Lower leg skin (tissue), 4 donors: Measurements from ENCODE around the gene TMCC2. TPM values are rescaled to one million over a fixed set of nuclear protein-coding genes. Genes with fewer than 3 reads are reported as not detected.
"Not testable (repeated sequence)": the region's sequence is repeated elsewhere in the genome, so short reads cannot be mapped to it uniquely, and the experiment has no call there.

Experiments used
- DNase-seq, 2 donors: peaks; one replicate each; pipeline ENCODE4 v3.0.0-alpha.2; 2019; ENCODE audit warnings: low spot score in 2 of 2
- H3K4me3 ChIP-seq: fragments of 200-600 bp; sonication (generic); 2 replicates; pipeline ENCODE4 v1.5.1; 2017; ENCODE audit warnings: mild to moderate bottlenecking, low read depth; ENCODE audit not compliant: poor library complexity, severe bottlenecking
- CTCF ChIP-seq, 3 donors: fragments of 450-650 bp; IDR thresholded peaks; one replicate each; pipeline ENCODE4 v1.5.1; 2016; ENCODE audit warnings: antibody characterized with exemption in 3 of 3, mild to moderate bottlenecking in 3 of 3, moderate library complexity in 2 of 3
- POLR2A ChIP-seq, 2 donors: fragments of 450-650 bp; IDR thresholded peaks; one replicate each; pipeline ENCODE4 v1.6.1; 2016 to 2017; ENCODE audit warnings: antibody characterized with exemption in 2 of 2, mild to moderate bottlenecking in 1 of 2, moderate library complexity in 1 of 2
- WGBS, 2 donors: methylation state at CpG; one replicate each; pipeline ENCODE4 v1.1.5; 2018; 5-methylcytosine and 5-hydroxymethylcytosine counted together
- intact Hi-C: fragments of 100-400 bp; cut with DNase I; formaldehyde crosslinking; loops from one replicate; pipeline ENCODE4 v1.15.0; 2023; ENCODE audit warnings: low total_unique reads
- total RNA-seq, 4 donors: library from RNA; depleted of rRNA; stranded (reverse); fragments of >200 nt; gene quantifications; one replicate each; pipeline ENCODE4 v1.1.0, GENCODE V29; 2016

TMCC2 gene
- total RNA-seq, 4 donors from 2014 or later: 2.2 to 4.2 (median 3.5) TPM

- no peak overlapping the region for H3K4me3 ChIP-seq
- TF ChIP-seq CTCF (IDR thresholded peaks at IDR 0.05) (no peak), POLR2A (IDR thresholded peaks at IDR 0.05) (no peak)
- WGBS, 2 donors: 65 to 73% methylated on average over 7 to 9 of the region's 9 CpGs
- intact Hi-C loops: loop anchor here (2.0 kb wide), 1 partner anchor 49 kb away; no protein-coding TSS in a partner anchor
- DNase-seq: no peak
Measured at GRCh38 chr1:205275916-205276688, 48.4 kb downstream of the TMCC2 start.

GRCh38 chr1:205276689-205277065, 48.9 kb downstream of the TMCC2 start:
- 33 to 57% methylated on average over 7 to 8 of the region's 8 CpGs for WGBS, 2 donors
- intact Hi-C loops: no loop called here
- DNase-seq: no peak
- TF ChIP-seq CTCF (IDR thresholded peaks at IDR 0.05): no peak
- no peak for TF ChIP-seq POLR2A (IDR thresholded peaks at IDR 0.05)
- no peak overlapping the region for H3K4me3 ChIP-seq

GRCh38 chr1:205279986-205280385, 52.2 kb downstream of the TMCC2 start:
- intact Hi-C loops: no loop called here
- WGBS, 2 donors: 36 to 73% methylated on average over 3 of the region's 3 CpGs
- TF ChIP-seq POLR2A (IDR thresholded peaks at IDR 0.05) (no peak), CTCF (IDR thresholded peaks at IDR 0.05) (no peak)
- H3K4me3 ChIP-seq: no peak overlapping the region
- DNase-seq: no peak

- DNase-seq, H3K4me3 ChIP-seq, intact Hi-C loops: not testable (repeated sequence)
- 94 to 97% methylated on average over 10 of the region's 10 CpGs for WGBS, 2 donors
Measured at GRCh38 chr1:205280666-205281395, 53.1 kb downstream of the TMCC2 start.

- 78 to 80% methylated on average over 15 of the region's 15 CpGs for WGBS, 2 donors
- H3K4me3 ChIP-seq: no peak overlapping the region
- DNase-seq: no peak
- intact Hi-C loops: no loop called here
- TF ChIP-seq CTCF (IDR thresholded peaks at IDR 0.05): no peak
- no peak for TF ChIP-seq POLR2A (IDR thresholded peaks at IDR 0.05)
Measured at GRCh38 chr1:205283270-205284147, 55.8 kb downstream of the TMCC2 start.
